GM19455 (cell line): ENCODE measurements around the gene AKNA.
A peak's percentile ranks its signal among the peaks of the same experiment; 100 is the strongest.

Experiments
- ATAC-seq: cut with Tn5 transposase; IDR thresholded peaks from one replicate; pipeline ENCODE4 v1.9.1; 2021; ENCODE audit not compliant: unreplicated experiment

The AKNA gene

DNA sequence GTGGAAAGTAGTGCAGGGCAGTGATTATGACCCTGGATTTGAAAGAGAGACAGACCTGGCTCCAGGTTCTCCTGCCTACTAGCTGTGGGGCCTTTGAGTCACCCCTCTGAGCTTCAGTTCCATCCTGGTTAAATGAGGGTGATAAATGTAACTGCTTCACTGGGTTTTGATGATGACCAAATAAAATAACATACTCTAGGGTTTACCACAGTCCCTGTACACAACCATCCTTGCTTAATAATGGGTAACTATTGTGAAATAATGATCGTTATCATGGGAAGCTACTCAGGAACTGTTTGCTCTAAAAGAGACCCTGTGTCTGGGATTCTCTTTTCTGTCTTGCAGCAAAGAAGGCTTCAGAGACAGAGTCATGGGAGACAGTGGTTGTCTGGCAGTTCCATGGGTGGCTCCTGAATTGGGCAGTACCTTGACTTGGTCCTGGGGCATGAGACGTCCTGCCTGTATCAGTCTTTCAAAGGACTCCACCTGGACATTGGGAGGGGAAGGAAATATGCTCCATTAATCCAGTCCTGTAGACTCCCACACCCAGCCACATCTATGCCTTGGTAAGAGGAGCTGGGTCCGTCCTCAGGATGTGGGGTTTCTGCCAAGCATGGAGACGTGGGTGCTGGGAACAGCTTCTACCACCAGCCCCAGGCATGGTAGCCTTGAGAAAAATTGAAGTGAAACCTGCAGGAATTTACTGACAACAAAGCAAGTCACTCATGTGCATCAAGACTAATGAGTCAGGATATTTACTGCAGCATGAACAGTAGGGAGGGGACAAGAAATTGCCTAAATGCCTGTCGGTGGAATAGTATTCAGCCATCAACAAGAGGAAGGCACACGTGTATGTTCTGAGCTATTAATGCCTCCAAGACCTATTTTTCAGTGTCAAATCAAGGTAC lies 23.4 kb downstream of the AKNA start:
- no peak for ATAC-seq

DNA sequence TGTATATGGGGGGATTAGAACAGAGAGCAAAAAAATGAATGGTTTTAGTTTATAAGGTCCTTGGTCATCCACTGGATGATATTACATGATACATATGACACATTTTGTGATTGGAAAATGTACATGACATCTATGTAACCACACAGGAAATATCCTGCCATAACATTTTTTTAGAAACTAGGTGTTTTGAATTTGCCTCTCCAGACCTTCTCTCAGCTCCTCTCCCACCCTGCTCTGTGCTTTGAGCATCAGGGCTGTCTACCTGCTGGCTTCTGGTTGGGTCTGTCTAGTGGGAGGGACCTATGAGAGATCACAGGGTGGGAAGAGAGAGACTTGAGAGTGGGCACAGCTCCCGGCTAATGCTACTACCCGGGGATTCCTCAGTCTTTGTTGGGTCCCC lies 24.4 kb downstream of the AKNA start:
- ATAC-seq, result no peak

DNA sequence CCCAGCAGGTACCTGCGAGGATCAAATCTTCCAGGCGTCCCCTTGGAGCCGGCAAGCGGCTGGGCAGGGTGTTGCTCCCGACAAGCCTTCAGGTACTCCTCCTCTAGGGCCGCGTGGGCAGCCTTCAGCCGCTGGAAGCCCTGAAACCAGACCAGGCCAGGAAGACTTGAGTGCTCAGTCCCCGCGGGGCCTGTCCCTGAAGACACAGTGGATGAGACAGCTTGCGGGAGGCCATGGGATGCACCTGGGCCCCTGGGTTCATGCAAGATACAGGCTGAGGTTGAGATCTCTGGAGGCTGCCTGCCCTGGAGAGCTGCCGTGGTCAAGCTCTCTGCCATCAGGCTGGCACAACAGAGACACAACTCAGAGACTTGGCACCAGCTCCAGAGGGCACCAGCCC lies 25.4 kb downstream of the AKNA start:
- ATAC-seq, result no peak

DNA sequence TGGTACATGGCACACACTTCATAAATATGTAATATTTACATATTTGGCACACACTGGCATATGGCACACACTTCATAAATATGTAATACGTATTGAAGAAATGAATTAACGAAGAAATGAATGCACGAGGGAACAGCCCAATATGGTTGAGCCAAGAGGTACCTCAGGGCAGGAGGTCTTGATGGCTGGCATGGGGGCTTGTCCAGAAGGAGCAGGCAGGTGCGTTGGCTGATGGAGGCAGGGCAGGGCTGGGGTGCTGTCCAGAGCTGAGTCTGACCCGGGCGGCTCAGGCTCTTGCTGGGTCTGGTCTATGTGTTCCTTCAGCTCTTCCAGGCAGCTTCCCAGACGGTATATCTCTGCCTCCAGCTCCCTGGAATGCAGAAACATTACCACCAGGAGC lies 26.2 kb downstream of the AKNA start:
- no peak for ATAC-seq

DNA sequence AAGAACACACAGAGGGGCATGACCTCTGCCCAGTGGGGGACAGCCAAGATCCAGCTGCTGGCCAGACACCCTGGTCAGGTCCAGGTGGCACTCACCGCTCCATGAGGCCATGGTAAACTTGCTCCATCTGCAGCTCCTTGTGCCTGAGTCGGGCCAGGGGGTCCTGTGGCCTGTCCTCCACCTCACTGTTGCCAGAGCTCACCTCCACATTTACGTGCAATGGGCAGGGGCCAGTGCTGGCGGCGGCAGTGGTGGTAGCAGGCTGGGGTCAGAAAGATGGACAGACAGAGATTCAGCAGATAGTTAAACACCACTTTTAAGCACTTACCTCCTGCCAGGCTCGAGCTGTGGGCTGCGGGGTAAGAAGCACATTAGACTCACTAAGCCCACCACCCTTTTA lies 28.0 kb downstream of the AKNA start:
- ATAC-seq, result no peak

DNA sequence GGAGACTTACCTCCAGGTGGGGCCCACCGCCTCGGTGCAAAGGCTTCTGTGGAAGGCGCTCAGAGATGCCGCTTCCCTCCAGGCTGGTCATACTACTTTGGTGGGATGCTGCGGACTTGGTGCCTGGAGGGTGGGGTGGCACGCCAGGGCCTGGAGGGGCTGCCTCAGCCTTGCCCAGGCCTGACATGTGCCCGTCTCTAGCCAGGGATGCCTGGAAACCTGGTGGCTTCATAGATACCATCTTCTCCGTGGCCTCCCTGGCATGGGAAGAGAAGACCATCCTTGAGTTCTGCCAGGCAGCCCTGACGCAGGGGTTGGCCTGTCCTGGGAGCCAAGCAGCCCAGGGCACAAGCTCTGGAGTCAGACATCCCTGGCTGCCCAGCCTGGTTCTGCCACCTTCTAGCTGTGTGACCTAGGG lies 29.9 kb downstream of the AKNA start:
- no peak for ATAC-seq

DNA sequence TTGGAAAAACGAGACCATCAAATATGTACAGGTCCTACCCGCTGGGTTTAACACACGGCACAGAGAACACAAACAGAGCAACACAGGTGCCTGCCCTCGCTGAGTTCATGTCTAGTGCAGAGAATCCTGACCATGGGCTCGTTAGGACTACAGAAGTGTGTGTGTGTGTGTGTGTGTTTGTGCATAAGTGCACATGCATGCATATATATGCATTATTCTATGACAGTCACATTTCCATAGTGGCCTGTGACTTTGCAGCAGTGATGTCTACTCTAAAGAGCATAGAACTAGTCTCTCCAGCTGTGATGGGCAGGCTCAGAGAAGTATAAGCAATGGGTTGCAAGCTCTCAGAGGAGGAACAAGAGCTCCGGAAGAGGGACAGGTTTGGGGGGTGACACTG lies 30.4 kb downstream of the AKNA start:
- ATAC-seq, result no peak

DNA sequence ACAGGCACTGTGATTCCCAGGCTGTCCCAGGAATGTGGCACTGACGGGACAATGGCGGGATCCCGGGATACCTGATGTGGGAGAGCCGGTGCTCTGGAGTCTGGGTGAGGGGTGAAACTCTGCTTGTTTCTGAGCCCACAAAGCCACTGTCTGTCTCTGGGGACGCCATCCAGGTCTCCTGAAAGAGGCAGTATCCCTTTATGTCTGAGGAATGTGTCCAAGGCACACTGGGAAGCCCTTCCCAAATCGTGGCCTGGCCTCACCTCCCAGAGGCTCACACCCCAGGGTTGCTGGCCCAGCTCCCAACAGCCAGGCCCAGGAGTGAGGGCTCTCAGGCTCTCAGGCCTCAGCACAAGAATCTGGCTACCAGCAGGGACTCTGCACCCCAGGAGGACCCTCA lies 31.0 kb downstream of the AKNA start:
- ATAC-seq, result no peak

DNA sequence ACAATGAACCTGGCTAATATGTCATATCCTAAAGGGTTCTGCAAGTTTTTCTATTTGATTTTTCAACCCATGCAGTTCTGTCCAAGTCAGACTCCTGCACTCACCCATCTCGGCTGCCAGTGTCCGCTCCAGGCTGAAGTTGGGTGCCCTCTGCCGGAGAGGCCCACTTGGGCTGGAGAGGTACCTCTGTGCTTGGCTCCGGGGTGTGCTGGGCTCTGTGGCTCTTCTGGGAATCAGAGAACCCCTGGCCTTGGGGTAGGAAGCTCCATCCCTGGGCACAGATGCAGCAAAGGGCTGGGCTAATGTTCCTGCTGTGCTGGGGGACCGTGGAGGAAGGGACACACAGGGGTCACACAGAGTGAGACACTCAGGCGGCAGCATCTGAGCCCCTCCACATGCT lies 32.0 kb downstream of the AKNA start:
- no peak for ATAC-seq

DNA sequence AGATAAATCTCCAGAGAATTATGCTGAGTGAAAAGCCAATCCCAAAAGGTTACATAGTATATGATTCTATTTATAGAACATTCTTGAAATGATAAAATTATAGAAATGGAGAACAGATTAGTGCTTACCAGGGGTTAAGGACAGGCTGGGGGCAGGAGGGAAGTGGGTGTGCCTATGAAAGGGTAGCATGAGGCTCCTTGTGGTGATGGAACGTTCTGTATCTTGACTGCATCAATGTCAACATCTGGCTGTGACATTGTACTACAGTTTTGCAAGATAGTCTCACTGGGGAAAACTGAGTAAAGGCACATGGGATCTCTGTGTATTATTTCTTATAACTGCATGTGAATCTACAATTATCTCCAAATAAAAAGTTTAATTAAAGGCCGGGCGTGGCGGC lies 35.9 kb downstream of the AKNA start:
- no peak for ATAC-seq

DNA sequence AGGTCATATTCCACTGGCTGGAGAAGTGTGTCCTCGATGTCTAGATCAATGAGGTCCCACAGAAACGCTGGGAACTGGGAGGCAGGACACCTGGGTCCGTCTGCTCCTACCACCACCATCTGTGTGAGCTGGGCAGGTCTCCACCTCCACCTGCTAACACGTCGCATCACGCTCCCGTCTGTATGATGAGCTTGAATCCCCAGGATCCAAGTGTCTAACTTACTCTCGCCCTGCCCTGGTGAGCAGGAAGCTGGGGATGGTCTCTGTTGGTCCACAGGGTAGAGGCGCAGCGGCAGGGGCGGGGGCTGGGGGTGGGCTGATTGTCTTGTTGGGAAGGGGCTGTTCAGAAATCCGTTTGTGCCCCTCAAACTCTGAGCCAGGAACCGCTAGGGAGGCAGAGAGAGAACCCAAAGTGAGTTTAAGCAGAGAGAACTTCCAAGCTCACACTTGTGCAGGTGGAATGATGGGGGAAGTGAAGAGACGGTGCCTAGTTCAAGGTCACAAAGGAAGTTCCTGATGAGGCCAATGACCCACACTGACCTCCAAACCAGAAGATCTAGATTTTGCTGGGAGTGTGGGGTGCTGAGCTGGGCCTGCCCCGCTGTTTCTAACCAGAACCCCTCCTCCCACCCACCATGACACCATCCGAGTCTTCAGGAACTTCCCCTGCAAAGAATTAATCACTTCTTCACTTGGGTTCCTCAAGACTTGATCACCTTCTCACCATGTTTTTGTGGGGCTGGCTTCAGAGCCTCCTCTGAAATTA lies 37.0 kb downstream of the AKNA start:
- no peak for ATAC-seq

DNA sequence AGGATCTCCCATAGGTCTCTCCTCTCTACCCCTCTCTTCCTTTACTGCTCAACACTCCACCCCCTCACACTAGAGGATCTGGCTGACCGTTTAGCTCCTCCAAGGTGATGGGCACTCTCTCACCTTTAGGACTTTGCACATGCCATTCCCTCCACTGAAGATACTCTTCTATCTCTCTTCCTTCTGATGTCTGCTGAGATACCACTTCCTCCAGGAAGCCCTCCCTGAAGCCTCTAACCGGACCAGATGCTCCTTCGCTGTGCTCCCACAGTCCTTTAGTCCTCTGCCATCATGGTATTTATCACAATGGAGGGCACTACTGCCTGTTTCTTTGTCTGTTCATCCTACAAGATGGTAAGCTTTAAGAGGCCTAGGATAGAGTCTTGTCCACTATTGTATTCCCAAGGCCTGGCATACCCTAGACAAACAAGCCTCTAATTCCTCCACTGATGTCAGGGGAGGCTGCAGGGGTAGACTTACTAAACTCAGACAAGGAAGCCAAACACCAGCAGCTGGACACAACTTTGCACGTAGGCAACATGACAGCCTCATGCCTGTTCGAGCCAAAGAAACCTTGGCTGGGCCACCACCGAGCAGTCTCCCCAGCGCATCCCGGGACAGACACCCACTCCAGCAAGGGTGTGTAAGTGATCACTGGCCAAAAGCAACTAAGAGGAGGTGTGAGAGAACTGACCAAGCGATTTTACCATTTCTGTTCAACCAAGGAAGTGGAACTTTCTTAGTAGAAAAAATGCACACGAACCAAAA lies 37.9 kb downstream of the AKNA start:
- no peak for ATAC-seq

DNA sequence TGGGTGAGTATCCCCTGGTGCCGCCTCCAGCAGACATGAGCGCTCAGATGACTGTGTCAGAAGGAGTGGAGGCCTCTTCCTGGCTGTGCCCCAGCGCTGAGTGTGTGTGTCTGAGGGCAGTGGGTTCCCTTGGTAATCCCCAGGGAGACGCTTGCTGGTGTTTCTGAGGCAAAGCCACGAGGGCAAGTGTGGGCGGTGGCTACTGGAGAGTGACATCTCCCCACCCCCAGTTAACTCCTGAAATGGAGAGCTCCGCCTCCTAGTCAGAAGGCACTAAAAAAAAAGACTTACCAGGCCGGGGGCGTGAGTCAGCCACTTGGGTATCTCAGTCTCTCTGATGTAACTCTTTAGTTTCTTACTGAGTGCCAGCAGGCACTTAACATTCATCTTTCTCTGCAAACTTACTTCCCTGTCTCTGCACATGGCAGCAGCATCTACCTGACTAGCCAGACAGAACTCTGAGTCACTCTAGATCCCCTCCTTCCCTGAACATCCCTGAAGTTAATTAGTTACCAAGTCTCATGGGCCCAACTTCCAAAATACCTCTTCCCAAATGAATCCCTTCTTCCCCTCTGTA lies 38.8 kb downstream of the AKNA start:
- ATAC-seq, result peak; percentile 88

DNA sequence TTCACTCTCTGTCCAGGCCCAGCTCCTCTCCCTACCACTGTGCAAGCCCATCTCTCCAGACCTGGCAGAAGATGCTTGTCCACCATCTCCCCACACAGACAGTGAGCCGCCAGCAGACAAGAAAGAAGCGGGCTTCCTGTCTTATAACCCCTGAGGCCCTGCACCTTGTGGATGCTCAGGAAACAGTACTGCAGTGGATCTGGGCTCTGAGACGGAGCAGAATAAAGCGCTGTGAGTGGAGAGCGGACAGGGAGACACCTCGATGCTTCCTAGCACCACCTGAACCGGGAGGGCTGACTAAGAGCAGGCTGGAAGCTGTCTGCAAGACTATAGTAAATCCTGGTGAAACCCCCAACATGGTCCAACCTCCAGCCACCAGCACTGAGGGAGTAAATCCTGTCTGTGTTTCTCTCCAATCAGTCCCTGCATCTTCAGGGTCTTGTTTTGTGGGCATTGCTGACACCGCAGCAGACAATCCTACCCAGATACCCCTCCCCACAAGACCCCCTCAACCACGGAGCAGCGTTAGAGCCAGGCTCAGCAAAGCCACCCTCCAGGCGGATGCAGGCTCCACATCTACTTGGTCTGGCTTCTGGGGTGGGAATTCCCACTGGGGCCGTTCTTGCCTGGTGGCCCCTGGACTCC lies 39.4 kb downstream of the AKNA start:
- no peak for ATAC-seq

DNA sequence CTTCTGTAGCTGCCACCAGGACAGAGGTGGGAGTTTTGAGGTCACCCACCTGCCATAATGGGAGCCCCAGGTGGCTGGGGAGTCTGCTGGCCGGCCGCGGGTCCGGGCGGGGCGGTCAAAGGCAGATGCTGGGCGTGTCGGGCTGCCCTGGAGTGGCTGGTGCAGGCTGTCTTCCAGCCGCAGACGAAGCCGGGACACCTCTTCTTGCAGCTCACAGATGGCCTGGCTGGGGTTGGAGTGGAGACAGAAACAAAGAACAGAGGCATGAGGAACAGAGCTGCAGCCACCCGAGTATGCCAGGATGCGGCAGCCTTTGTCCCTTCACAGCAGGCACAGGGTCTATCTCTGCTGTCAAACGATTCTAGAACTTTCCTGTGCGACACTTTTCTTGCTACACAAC lies 40.1 kb downstream of the AKNA start:
- no peak for ATAC-seq

DNA sequence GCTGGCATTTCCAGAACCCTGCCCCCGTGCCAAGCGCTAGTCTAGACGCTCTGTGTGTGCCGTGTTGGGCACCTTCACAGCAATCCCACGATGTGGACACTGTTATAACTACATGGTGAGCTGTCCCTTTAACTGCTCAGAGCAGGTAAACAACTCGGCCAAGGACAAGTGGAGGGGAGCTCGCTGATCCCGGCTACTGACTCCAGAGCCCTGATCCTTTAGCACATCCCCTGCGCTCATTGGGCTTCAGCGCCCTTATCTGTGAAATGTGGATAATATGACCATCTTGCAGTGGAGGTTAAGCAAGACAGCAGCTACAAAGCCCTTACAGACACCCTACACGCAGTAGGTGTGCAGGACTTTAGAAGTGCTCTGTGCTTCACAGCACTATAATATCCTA lies 41.6 kb downstream of the AKNA start:
- no peak for ATAC-seq

DNA sequence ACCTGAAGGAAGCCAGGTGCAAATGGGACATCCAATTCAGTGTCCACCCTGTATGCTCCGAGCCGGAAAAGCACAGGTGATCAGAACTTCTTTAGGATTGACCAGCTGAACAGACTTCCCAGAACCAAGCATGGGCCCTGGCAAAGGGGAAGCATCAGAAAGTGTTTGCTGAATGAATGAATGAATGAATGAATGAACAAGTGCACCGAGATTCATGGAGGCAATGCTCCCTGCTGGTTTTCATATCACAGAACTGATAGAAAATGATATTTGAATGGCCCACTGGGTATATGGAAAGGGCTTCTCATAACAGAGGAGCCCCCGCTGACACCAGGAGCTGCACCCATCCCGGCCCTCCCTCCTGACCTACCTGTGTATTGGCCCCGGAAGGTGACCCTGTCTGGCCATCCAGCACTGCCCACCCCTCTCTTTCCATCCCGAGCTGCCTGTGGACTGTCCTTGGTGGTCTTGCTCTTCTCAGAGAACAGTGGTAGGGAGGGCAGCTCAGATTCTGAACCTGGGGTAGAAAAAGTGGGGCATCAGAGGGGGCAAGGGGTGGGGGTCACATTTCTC lies 42.2 kb downstream of the AKNA start:
- no peak for ATAC-seq

DNA sequence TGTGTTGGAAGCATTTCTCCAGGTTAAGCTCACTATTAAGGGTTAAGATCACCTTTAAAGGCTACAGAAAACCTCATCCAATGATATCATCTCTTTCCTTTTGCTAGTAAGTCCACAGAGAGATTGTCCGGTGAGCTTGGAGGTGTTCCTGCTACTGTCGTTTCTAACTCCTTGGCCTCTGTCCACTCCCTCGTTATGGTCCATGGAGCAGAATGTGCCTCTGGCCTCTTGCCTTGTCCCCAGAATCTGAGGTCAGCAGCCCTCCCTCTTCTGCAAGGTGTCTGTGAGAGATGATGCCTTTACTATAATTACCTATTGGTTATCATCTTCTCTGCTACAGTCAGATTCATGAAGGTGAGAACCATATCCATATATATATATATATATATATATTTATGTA lies 43.1 kb downstream of the AKNA start:
- no peak for ATAC-seq

DNA sequence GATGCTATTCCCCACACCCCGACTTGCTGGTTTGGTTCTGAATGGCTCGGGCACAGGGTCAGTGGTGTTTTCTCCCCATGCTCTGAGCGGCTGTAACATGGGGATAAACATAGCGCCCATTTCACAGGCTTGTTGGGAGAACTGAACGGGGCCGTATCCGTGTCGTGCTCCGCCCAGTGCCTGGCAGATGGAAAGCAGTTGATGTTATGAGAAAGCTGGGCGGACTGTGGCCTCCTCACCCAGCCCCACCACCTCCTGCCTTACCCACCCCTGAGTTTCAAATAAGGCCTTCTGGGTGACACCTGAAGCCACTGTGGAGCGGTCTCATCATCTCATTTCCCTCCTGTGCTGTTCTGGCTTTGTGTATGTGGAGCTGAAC lies 43.6 kb downstream of the AKNA start:
- no peak for ATAC-seq

DNA sequence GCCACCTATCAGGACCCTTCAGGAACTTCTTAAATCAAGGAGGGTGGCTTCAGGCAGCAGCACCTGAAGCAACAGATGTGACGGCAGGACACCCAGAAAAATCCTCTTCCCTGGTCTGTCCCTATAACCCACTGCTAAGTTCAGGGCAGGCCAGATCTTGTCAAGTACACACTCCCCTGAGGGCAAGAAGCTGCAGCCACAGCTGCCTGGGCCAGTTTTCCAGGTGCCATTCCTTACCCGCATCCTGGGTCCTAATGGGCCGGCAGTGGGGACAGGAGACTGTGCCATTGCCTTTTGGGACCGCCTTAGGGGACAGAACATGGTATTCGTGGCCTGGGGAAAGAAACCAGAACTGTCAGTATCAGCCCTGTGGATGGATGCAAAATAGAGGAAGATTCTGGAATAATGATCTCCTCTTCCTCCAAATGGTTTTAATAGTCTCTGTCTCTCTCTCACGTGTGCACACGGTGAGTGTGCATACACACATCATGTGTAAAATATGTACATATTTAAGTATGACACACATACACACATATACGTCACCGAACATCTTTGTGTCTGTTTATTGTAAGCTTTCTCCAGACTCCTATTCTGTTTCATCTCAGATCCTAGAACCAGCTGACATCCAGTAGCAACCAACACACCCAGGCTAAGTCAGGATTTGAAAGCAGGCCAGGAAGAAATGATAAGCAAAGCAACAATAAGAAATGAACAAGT lies 44.2 kb downstream of the AKNA start:
- no peak for ATAC-seq
